LNCaP clone FGC (cell line): ENCODE data around the gene GRIP1.

Source experiments
- DNase-seq: peaks from one replicate; pipeline ENCODE4 v3.0.0-alpha.2; 2011; ENCODE audit warnings: low read depth
- H3K4me3 ChIP-seq: 2 replicates; pipeline ENCODE4 v1.5.1; 2011; ENCODE audit warnings: mild to moderate bottlenecking, low read depth, low read length, control low read depth
- TF ChIP-seq, protein P1 (sequence below): IDR thresholded peaks from 2 replicates; pipeline ENCODE4 v1.5.1; 2012; ENCODE audit warnings: mild to moderate bottlenecking; ENCODE audit not compliant: control insufficient read depth, insufficient read depth; ENCODE audit errors: extremely low read depth

The GRIP1 gene

DNA sequence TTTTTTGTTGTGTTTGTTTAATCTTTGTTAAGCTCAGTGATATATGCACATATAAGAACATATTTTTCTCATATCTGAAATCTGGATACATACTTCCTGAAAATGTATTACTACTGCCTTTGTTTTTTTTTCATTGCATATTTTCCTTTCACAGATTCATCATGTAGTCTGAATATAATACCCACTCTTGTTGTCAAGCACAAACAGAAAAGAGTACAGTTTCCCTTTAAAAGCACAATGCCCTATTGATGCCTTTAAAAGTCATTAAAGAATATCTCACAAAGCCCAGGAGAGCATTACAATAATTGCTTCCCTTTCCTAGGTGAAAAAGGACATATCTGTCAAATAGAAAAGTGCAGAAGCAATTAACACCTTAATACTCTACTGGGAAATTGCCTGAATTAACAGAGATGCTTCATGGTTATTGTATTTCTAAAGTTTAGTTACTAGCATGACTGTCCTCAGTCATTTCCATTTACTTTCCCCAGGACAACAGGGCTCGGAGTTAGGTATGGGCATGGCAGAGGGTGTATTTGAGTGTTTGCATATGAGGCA is 107.4 kb downstream of the GRIP1 start:
- TF ChIP-seq, protein P1, sequence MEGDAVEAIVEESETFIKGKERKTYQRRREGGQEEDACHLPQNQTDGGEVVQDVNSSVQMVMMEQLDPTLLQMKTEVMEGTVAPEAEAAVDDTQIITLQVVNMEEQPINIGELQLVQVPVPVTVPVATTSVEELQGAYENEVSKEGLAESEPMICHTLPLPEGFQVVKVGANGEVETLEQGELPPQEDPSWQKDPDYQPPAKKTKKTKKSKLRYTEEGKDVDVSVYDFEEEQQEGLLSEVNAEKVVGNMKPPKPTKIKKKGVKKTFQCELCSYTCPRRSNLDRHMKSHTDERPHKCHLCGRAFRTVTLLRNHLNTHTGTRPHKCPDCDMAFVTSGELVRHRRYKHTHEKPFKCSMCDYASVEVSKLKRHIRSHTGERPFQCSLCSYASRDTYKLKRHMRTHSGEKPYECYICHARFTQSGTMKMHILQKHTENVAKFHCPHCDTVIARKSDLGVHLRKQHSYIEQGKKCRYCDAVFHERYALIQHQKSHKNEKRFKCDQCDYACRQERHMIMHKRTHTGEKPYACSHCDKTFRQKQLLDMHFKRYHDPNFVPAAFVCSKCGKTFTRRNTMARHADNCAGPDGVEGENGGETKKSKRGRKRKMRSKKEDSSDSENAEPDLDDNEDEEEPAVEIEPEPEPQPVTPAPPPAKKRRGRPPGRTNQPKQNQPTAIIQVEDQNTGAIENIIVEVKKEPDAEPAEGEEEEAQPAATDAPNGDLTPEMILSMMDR, result no peak
- H3K4me3 ChIP-seq, result no peak overlapping the region

DNA sequence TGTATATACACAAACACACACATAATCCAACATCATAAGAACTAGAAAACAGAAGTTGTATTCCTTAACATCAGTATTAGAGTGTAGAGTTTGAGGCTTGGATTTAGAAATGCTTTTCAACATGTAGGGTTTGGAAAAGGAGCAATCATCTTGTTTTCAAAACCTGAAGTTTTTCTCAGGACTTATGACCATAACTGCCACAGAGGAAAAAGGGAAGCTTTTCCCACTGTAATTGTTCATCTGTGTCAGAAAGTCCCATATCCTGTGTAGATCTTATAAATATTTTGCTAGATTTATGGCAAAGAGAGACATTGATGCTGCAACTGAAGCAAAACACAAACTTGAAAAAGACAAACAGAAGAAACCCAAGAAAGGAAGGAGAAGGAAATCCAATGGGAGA is 115.7 kb downstream of the GRIP1 start:
- TF ChIP-seq, protein P1, result no peak
- H3K4me3 ChIP-seq, result no peak overlapping the region
- no peak for DNase-seq

More for the DNA sequence above, 107.4 kb downstream of the GRIP1 start:
- no peak for DNase-seq

DNA sequence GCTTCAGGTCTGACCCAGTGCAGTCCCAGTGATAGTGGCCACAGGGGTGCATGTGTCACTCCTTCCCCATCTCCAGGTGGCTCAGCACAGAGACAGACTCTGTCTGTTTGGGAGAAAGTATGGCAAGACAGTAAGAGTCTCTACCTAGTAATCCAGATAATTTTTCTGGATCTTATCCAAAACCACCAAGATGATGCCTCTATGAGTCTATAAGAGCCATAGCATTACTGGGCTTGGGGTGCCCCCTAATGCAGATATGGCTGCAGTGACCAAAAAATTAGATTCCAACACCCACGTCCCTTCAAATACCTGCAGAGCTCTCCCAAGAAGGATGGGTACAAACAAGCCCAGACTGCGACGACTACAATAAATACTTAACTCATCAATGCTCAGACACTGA is 123.8 kb downstream of the GRIP1 start:
- H3K4me3 ChIP-seq, result no peak overlapping the region
- TF ChIP-seq, protein P1, result no peak
- no peak for DNase-seq

DNA sequence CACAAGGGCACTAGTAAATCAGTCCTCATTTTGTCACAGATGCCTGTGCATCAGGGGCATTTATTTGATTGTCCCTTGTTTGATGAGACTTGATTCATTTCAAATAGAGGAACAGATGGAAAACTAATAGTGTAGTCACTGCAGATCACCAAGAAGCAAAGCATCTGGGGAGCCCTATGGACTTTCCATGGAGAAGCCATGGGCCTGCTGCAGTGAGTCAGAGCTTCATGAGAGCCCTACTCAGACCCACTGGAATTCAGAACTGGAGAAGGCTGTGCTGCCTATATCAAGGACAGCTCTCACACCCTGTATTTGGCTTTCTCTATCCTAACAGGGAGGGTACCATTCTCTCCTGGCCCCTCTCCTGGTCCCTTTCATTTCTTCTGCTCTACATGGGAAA is 126.2 kb downstream of the GRIP1 start:
- no peak overlapping the region for H3K4me3 ChIP-seq
- DNase-seq, result no peak
- TF ChIP-seq, protein P1, result no peak

DNA sequence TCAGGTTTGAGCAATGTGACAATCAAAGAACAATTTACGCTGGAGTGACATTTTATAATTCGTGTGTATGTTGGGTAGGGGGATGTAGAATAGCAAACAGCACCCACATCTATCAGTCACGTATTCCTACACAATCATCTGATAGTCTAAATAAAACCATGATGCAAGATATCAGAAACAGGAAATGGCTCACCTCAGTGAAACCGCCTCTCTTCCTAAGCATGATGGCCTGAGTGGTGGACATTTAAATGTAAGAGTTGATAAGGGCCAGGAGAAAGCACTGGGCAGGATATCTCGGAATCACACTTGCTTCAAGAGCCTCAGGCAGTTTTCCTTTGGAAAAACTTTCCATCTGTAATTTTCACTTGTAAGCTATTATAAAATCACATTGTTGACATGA is 128.2 kb downstream of the GRIP1 start:
- TF ChIP-seq, protein P1, result no peak
- DNase-seq, result no peak
- no peak overlapping the region for H3K4me3 ChIP-seq

DNA sequence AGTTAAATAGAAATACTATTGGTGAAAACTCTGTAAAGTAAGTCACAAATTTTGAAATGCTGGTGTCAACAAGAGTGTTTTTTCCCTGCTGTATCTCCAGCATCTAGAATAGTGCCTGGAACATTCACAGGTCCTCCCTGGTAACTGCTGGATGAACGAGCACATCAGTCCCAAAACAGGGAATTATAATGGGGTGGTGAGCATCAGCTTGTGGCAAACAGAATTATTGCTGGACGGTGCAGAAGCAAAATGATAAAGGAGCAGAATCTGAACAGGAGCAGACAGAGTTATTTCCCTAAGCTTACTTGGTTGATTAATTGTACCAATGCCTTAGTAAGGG is 129.9 kb downstream of the GRIP1 start:
- TF ChIP-seq, protein P1, result no peak
- DNase-seq, result no peak
- H3K4me3 ChIP-seq, result no peak overlapping the region

DNA sequence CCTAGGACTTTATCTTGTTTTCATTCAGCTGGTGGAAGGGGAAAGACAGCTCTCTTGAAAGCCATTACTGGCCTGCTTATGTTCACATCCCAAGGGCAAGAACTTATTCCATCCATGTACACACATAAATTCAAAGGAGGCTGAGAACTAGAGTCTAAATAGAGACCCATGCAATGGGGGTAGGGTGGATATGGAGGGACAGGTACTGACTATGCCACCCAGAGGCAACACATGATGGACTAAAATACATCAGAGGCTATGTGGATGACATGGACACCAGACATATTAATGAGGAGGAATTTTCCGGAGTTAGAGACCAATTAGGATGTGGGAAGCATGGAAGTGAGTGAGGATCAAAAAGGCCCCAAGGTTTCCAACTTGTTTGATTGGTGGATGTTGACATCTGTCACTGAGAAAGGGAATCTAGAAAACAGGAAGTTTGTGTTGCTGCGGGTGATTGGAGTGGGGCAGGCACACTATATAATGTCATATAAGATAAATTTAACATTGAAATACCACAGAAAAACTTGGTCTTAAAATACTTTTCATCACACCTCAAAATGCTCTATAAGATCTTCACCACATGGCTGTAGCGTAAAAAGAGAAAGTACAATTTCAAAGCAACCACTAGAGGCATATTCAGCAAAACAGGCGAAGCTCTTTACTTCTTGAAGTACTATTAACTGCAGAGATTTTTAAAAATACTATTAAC is 130.4 kb downstream of the GRIP1 start:
- no peak for DNase-seq
- H3K4me3 ChIP-seq, result no peak overlapping the region
- TF ChIP-seq, protein P1, result 0 out of 2 replicates have a peak, but pooled peaks have one; percentile 11
